HEK293 (cell line): Measurements from ENCODE around the gene ZBTB43.

Experiments
- CTCF ChIP-seq: fragments of 450-650 bp; formaldehyde crosslinking; IDR thresholded peaks from 2 replicates; pipeline ENCODE4 v1.5.1; 2016; ENCODE audit warnings: missing biosample characterization, missing genetic modification characterization
- PATZ1 ChIP-seq: fragments of 450-650 bp; formaldehyde crosslinking; IDR thresholded peaks from 2 replicates; pipeline ENCODE4 v1.5.1; 2016; ENCODE audit warnings: missing biosample characterization, missing genetic modification characterization
- YY1 ChIP-seq: fragments of 450-650 bp; formaldehyde crosslinking; IDR thresholded peaks from 2 replicates; pipeline ENCODE4 v1.5.1; 2018; ENCODE audit warnings: missing biosample characterization, missing genetic modification characterization
- ZBTB44 ChIP-seq: fragments of 450-650 bp; IDR thresholded peaks from 2 replicates; pipeline ENCODE4 v1.5.1; 2018; ENCODE audit warnings: missing biosample characterization, mild to moderate bottlenecking, missing genetic modification characterization
- ZNF184 ChIP-seq: fragments of 450-650 bp; IDR thresholded peaks from 2 replicates; pipeline ENCODE4 v1.5.1; 2018; ENCODE audit warnings: missing biosample characterization, mild to moderate bottlenecking, missing genetic modification characterization
- ZNF239 ChIP-seq: fragments of 450-650 bp; formaldehyde crosslinking; IDR thresholded peaks from 2 replicates; pipeline ENCODE4 v1.5.1; 2016; ENCODE audit warnings: missing biosample characterization, missing genetic modification characterization
- ZNF274 ChIP-seq, 2 experiments: fragments of 200-500 bp in 1 of 2; fragments of 450-650 bp in 1 of 2; sonication (Bioruptor generic) in 1 of 2; formaldehyde crosslinking in 1 of 2; IDR thresholded peaks; 2 replicates each; pipeline versions ENCODE4 v1.5.1 to v1.6.1; 2014 to 2016; ENCODE audit warnings: borderline replicate concordance in 1 of 2, inconsistent platforms in 1 of 2, low read length in 1 of 2, missing biosample characterization in 1 of 2, missing genetic modification characterization in 1 of 2
- ZNF335 ChIP-seq: fragments of 450-650 bp; formaldehyde crosslinking; conservative IDR thresholded peaks from 2 replicates; pipeline ENCODE4 v1.5.1; 2016; ENCODE audit warnings: missing biosample characterization, missing genetic modification characterization
- ZNF514 ChIP-seq: fragments of 450-650 bp; formaldehyde crosslinking; IDR thresholded peaks from 2 replicates; pipeline ENCODE4 v1.5.1; 2016; ENCODE audit warnings: missing biosample characterization, missing genetic modification characterization
- ZNF561 ChIP-seq: fragments of 450-650 bp; IDR thresholded peaks from 2 replicates; pipeline ENCODE4 v1.5.1; 2018; ENCODE audit warnings: missing biosample characterization, missing genetic modification characterization, borderline replicate concordance
- ZNF76 ChIP-seq: fragments of 450-650 bp; formaldehyde crosslinking; IDR thresholded peaks from 2 replicates; pipeline ENCODE4; 2016; ENCODE audit warnings: low read depth, missing biosample characterization, missing genetic modification characterization, borderline replicate concordance

- no peak for TF ChIP-seq ZNF239 (tag by site-specific recombination)
- no peak for TF ChIP-seq CTCF (tag by site-specific recombination)
- no peak for TF ChIP-seq ZNF561 (tag by site-specific recombination)
- TF ChIP-seq YY1 (tag by site-specific recombination), result no peak
- no peak for TF ChIP-seq ZNF335 (tag by site-specific recombination)
- TF ChIP-seq ZNF274 (IDR thresholded peaks at IDR 0.05; ENCODE audit: low read length), result no peak
- no peak for TF ChIP-seq ZNF274 (tag by site-specific recombination; IDR thresholded peaks at IDR 0.05; ENCODE audit: borderline replicate concordance)
- TF ChIP-seq ZBTB44 (tag by site-specific recombination), result no peak
- no peak for TF ChIP-seq PATZ1
- TF ChIP-seq ZNF514 (tag by site-specific recombination), result no peak
- no peak for TF ChIP-seq ZNF76
- TF ChIP-seq ZNF184, result no peak
These were observed 76.1 kb downstream of the ZBTB43 start for GRCh38 chr9:126880947-126881332.
